ENCODE measurements around the gene HIPK4. TPM values are rescaled to one million over a fixed set of nuclear protein-coding genes. Genes with fewer than 3 reads are reported as not detected.
A peak's percentile ranks its signal among the peaks of the same experiment; 100 is the strongest.

Gene HIPK4
- total and polyA plus RNA-seq, 2 of the 4 experiments (the other 2 are of a cell fraction): 0.12 to 0.18 TPM

DNA sequence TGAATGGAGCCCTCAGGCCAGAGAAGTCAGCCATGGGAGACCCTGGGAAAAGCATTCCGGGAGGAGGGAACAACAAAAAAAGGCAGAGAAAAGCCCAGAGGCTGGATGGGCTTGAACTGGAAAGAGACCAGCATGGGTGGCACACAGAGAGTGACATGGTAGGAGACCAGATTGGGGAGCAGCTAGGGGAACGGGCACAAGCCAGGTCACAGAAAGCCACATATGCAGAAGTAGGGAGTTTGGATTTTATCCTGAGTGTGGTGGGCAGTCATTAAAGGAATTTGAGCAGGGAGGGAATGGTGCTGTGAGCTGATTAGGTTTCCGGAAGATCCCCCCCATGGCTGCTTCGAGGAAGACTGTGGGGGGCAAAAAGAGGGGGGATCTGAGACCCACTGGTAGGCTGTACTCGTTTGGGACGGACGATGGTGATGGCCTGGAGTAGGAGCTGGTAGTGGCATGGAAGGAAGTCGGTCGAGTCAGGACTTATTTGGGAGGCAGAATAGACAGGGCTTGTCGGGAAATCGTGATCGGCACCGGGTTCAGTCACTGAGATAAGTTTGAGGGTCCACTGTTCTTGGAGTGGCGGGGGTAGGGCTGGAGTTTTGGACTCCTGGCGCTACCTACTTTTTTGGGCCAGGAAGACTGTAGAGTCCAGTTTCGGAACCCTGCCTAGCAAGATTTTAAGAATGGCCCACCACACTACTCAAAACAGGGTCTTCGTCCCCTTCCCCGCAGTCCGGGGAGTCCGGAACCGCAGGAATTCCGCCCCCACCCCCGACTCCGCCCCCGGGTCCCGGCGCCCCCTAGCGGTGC, 34.9 kb upstream of the HIPK4 start:
- Histone ChIP-seq H4K91ac (ENCODE audit: insufficient read depth, low read depth, low read length) (peak overlapping the region; percentile 95), H3K9ac (ENCODE audit: low read depth, low read length) (peak overlapping the region; percentile 98), H3K18ac (ENCODE audit: low read depth, low read length) (peak overlapping the region; percentile 89), H3K23ac (ENCODE audit: low read depth, low read length) (peak overlapping the region; percentile 97), H3K4ac (ENCODE audit: low read depth, low read length) (peak overlapping the region; percentile 96), H3K4me1 (ENCODE audit: control insufficient read depth, insufficient read depth, low read length) (peaks cover 2% of the 10 kb centered on the region; the same call in 1 of the 2 replicates), H3K27ac (ENCODE audit: insufficient read depth, low read length) (peak overlapping the region; percentile 98), H3K36me3 (ENCODE audit: control insufficient read depth, insufficient read depth, low read length) (peaks cover 12% of the 10 kb centered on the region), H3K9me3 (ENCODE audit: control insufficient read depth, insufficient read depth, low read length) (no peaks in the 10 kb centered on the region), H2BK20ac (ENCODE audit: low read depth, low read length) (peak overlapping the region; percentile 23; the same call in 1 of the 2 replicates), H3K4me3 (ENCODE audit: insufficient read depth, low read depth, low read length) (peak overlapping the region; percentile 71), H3K14ac (replicated peaks; ENCODE audit: low read depth, low read length) (peak overlapping the region; percentile 97), H3K4me2 (ENCODE audit: low read depth, low read length) (peak overlapping the region; percentile 93), H2BK15ac (ENCODE audit: low read depth, low read length) (peak overlapping the region; percentile 69), H4K20me1 (ENCODE audit: insufficient read depth, low read length) (peaks cover 10% of the 10 kb centered on the region), H3K27me3 (ENCODE audit: control insufficient read depth, insufficient read depth, low read length) (no peaks in the 10 kb centered on the region), H2AFZ (replicated peaks; ENCODE audit: low read length, poor library complexity) (peak overlapping the region; percentile 89), H3K9me1 (ENCODE audit: insufficient read depth, low read length) (no peaks in the 10 kb centered on the region), H3K79me1 (ENCODE audit: low read depth in 1 of 2, low read length in 2 of 2) (peaks cover 6 to 33% of the 10 kb centered on the region in 2 experiments; a peak in 2 of 4 replicates), H2BK5ac (ENCODE audit: low read depth, low read length, poor library complexity, severe bottlenecking) (peak overlapping the region; percentile 89), H4K5ac (ENCODE audit: low read depth, low read length) (peak overlapping the region; percentile 81), H2BK120ac (ENCODE audit: low read depth, low read length) (peak overlapping the region; percentile 76), H4K8ac (ENCODE audit: low read depth in 2 of 2, low read length in 2 of 2) (peak overlapping the region; percentile 86 to 100), H2AK5ac (ENCODE audit: low read depth, low read length) (peak overlapping the region; percentile 98), H2AK9ac (replicated peaks; ENCODE audit: low read depth, low read length, poor library complexity) (peak overlapping the region; percentile 97), H3K56ac (ENCODE audit: extremely low read depth, insufficient read depth, low read length) (peak overlapping the region; percentile 100)
- in situ Hi-C loops (cut with MboI; ENCODE audit: low sequenced_read_pairs) (no loop called here), intact Hi-C loops (cut with micrococcal nuclease) (loop anchor here (1.0 to 10.0 kb wide), 3 partner anchors 18 to 222 kb away; no protein-coding TSS in a partner anchor), dilution Hi-C loops (cut with HindIII; ENCODE audit: low sequenced_read_pairs, unreplicated experiment) (no loop called here)
- no peak for ATAC-seq (ENCODE audit: low read depth)
- peak; percentile 13 for DNase-seq
- 0% methylated on average over 7 of the region's 28 CpGs; no CpG with 5 or more reads in 1 of the 2 experiments for WGBS, 2 experiments (ENCODE audit: extremely low coverage in 2 of 2, insufficient read length in 1 of 2)
- TF ChIP-seq FOS (IDR thresholded peaks at IDR 0.05; ENCODE audit: low read depth, low read length) (no peak), BHLHE40 (IDR thresholded peaks at IDR 0.05; ENCODE audit: low read depth, low read length) (no peak), SMC3 (IDR thresholded peaks at IDR 0.05; ENCODE audit: low read depth, low read length) (no peak), CEBPB (IDR thresholded peaks at IDR 0.05; ENCODE audit: low read depth, low read length) (no peak)
- TF ChIP-seq, protein P1, sequence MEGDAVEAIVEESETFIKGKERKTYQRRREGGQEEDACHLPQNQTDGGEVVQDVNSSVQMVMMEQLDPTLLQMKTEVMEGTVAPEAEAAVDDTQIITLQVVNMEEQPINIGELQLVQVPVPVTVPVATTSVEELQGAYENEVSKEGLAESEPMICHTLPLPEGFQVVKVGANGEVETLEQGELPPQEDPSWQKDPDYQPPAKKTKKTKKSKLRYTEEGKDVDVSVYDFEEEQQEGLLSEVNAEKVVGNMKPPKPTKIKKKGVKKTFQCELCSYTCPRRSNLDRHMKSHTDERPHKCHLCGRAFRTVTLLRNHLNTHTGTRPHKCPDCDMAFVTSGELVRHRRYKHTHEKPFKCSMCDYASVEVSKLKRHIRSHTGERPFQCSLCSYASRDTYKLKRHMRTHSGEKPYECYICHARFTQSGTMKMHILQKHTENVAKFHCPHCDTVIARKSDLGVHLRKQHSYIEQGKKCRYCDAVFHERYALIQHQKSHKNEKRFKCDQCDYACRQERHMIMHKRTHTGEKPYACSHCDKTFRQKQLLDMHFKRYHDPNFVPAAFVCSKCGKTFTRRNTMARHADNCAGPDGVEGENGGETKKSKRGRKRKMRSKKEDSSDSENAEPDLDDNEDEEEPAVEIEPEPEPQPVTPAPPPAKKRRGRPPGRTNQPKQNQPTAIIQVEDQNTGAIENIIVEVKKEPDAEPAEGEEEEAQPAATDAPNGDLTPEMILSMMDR (conservative IDR thresholded peaks at IDR 0.05; ENCODE audit: low read depth, low read length): no peak
- TF ChIP-seq, protein P2, sequence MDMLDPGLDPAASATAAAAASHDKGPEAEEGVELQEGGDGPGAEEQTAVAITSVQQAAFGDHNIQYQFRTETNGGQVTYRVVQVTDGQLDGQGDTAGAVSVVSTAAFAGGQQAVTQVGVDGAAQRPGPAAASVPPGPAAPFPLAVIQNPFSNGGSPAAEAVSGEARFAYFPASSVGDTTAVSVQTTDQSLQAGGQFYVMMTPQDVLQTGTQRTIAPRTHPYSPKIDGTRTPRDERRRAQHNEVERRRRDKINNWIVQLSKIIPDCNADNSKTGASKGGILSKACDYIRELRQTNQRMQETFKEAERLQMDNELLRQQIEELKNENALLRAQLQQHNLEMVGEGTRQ (IDR thresholded peaks at IDR 0.05; ENCODE audit: low read depth, low read length): no peak
- TSS peak; percentile 83 for BruUV-seq (replicated peaks)
- ChIA-PET POLR2A (ENCODE audit: unreplicated experiment) (no interaction called here), CTCF (interaction anchor here (0.7 to 0.9 kb wide), 3 partner anchors 12 to 41 kb away, joined by 3 read pairs; partner anchors contain the start of gene BLVRB)

Data from IMR-90 (cell line).